ENCODE results near the gene TNFRSF8. TPM values are rescaled to one million over a fixed set of nuclear protein-coding genes. Genes with fewer than 3 reads are reported as not detected.

The TNFRSF8 gene
- total RNA-seq, 2 experiments from 2014 or later: 0.14 TPM; not detected in 1

- Histone ChIP-seq H3K27ac (ENCODE audit: low read depth in 1 of 2, low read length in 2 of 2) (no peak overlapping the region), H3K36me3 (ENCODE audit: insufficient read depth, low read length) (no peaks in the 10 kb centered on the region), H3K4me1 (ENCODE audit: insufficient read depth, low read length) (peaks cover 25% of the 10 kb centered on the region), H3K4me3 (ENCODE audit: low read length) (no peak overlapping the region), H3K27me3 (ENCODE audit: control insufficient read depth in 1 of 2, insufficient read depth in 2 of 2, low read length in 2 of 2) (peaks cover 18 to 20% of the 10 kb centered on the region in 2 experiments), H3K9me3 (ENCODE audit: control insufficient read depth in 1 of 2, insufficient read depth in 1 of 2, low read length in 2 of 2) (peaks cover 0 to 3% of the 10 kb centered on the region in 2 experiments)
- Mint-ChIP-seq H3K4me1 (ENCODE audit: low read depth) (peaks cover 18% of the 10 kb centered on the region), H3K4me3 (no peak overlapping the region), H3K36me3 (ENCODE audit: low read depth) (no peaks in the 10 kb centered on the region), H3K27me3 (peaks cover 21% of the 10 kb centered on the region), H3K9me3 (no peaks in the 10 kb centered on the region), H3K27ac (no peak overlapping the region)
- ATAC-seq (ENCODE audit: poor library complexity): no peak
- ChIA-PET CTCF (no interaction called here), POLR2A (no interaction called here)
- intact Hi-C loops (cut with DNase I, micrococcal nuclease): no loop called here
- no peak for DNase-seq
- TF ChIP-seq CTCF (IDR thresholded peaks at IDR 0.05): no peak
Observed at GRCh38 chr1:12059722-12060464, 3.2 kb upstream of the TNFRSF8 start.

GRCh38 chr1:12060500-12060899 is 2.6 kb upstream of the TNFRSF8 start:
- peaks cover 25% of the 10 kb centered on the region for H3K4me1 ChIP-seq (ENCODE audit: insufficient read depth, low read length)
- H3K36me3 ChIP-seq (ENCODE audit: insufficient read depth, low read length): no peaks in the 10 kb centered on the region
- H3K4me1 Mint-ChIP-seq (ENCODE audit: low read depth): peaks cover 19% of the 10 kb centered on the region
- no peak for DNase-seq
- CTCF ChIA-PET: no interaction called here
- H3K9me3 Mint-ChIP-seq: no peaks in the 10 kb centered on the region
- no peak for ATAC-seq (ENCODE audit: poor library complexity)
- peaks cover 19 to 24% of the 10 kb centered on the region in 2 experiments for H3K27me3 ChIP-seq (ENCODE audit: control insufficient read depth in 1 of 2, insufficient read depth in 2 of 2, low read length in 2 of 2)
- H3K4me3 Mint-ChIP-seq: no peak overlapping the region
- no peak overlapping the region for H3K27ac Mint-ChIP-seq
- no peak for TF ChIP-seq CTCF (IDR thresholded peaks at IDR 0.05)
- H3K4me3 ChIP-seq (ENCODE audit: low read length): no peak overlapping the region
- H3K9me3 ChIP-seq (ENCODE audit: control insufficient read depth in 1 of 2, insufficient read depth in 1 of 2, low read length in 2 of 2): peaks cover 0 to 3% of the 10 kb centered on the region in 2 experiments
- H3K36me3 Mint-ChIP-seq (ENCODE audit: low read depth): no peaks in the 10 kb centered on the region
- no peak overlapping the region for H3K27ac ChIP-seq (ENCODE audit: low read depth in 1 of 2, low read length in 2 of 2)
- peaks cover 22% of the 10 kb centered on the region for H3K27me3 Mint-ChIP-seq
- intact Hi-C loops (cut with DNase I, micrococcal nuclease): no loop called here
- POLR2A ChIA-PET: no interaction called here

- TF ChIP-seq CTCF (IDR thresholded peaks at IDR 0.05): no peak
- no peak for DNase-seq
- Histone ChIP-seq H3K4me3 (ENCODE audit: low read length) (peak overlapping the region; percentile 32), H3K36me3 (ENCODE audit: insufficient read depth, low read length) (no peaks in the 10 kb centered on the region), H3K4me1 (ENCODE audit: insufficient read depth, low read length) (peaks cover 46% of the 10 kb centered on the region), H3K27me3 (ENCODE audit: control insufficient read depth in 1 of 2, insufficient read depth in 2 of 2, low read length in 2 of 2) (peaks cover 40 to 49% of the 10 kb centered on the region in 2 experiments), H3K9me3 (ENCODE audit: control insufficient read depth in 1 of 2, insufficient read depth in 1 of 2, low read length in 2 of 2) (no peaks in the 10 kb centered on the region), H3K27ac (ENCODE audit: low read depth in 1 of 2, low read length in 2 of 2) (no peak overlapping the region)
- intact Hi-C loops (cut with DNase I, micrococcal nuclease): no loop called here
- Mint-ChIP-seq H3K4me1 (ENCODE audit: low read depth) (peaks cover 39% of the 10 kb centered on the region), H3K27ac (no peak overlapping the region), H3K36me3 (ENCODE audit: low read depth) (no peaks in the 10 kb centered on the region), H3K4me3 (peak overlapping the region; percentile 46), H3K9me3 (no peaks in the 10 kb centered on the region), H3K27me3 (peaks cover 51% of the 10 kb centered on the region)
- CTCF ChIA-PET: no interaction called here
- ATAC-seq (ENCODE audit: poor library complexity): no peak
- POLR2A ChIA-PET: interaction anchor here (1.4 kb wide), 1 partner anchor 157 kb away, joined by 3 read pairs; no protein-coding TSS in a partner anchor
Observed at GRCh38 chr1:12064073-12064969, 1.2 kb downstream of the TNFRSF8 start.

All from CD4-positive, alpha-beta T cell (primary cell).